ENCODE data around the gene TPM1. TPM values are rescaled to one million over a fixed set of nuclear protein-coding genes. Genes with fewer than 3 reads are reported as not detected.

Gene TPM1
- total RNA-seq, 1 experiment from 2014 or later, result 748 TPM

DNA sequence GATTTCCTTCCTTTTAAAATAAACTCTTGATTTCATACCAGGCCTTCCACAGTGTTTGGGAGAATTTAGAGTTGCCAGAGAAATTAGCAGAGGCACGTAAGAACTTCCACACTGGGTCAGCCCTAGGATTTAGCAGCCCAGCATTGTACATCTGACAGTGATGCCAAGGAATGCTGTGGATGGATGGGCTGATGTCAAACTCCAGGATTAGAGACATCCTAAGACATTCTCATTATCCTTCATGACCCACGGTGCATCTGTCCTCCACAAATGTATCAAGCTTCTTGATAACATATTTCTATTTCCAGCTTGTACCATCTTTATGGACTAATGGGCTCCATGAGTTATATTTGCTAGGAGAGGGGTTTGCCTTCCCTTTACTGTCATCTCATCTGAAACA lies 8.0 kb upstream of the TPM1 start:
- Mint-ChIP-seq H3K36me3 (ENCODE audit: insufficient read depth in 1 of 3, low read depth in 3 of 3) (peaks cover 0 to 4% (median 0%) of the 10 kb centered on the region in 3 experiments; a peak in 2 of 7 replicates), H3K27ac (no peak overlapping the region), H3K27me3 (ENCODE audit: low read depth) (no peaks in the 10 kb centered on the region), H3K9me3 (peaks cover 0 to 3% of the 10 kb centered on the region in 2 experiments; a peak in 1 of 5 replicates), H3K4me3 (no peak overlapping the region), H3K4me1 (peaks cover 31 to 42% of the 10 kb centered on the region in 2 experiments)
- H3K27me3 ChIP-seq (ENCODE audit: insufficient read depth, low read length), result no peaks in the 10 kb centered on the region
- no peak overlapping the region for H2BK12ac ChIP-seq (ENCODE audit: insufficient read length, low read depth, low read length)
- H3K79me1 ChIP-seq (ENCODE audit: insufficient read depth, low read depth, low read length, poor library complexity, severe bottlenecking), result no peaks in the 10 kb centered on the region
- no peak overlapping the region for H2AK5ac ChIP-seq (ENCODE audit: insufficient read length, low read length)
- no peak overlapping the region for H3K56ac ChIP-seq (ENCODE audit: insufficient read length, low read depth, low read length)
- no peak overlapping the region for H3K14ac ChIP-seq (ENCODE audit: insufficient read depth, low read length)
- no peak overlapping the region for H3K18ac ChIP-seq (ENCODE audit: insufficient read length, low read depth, low read length)
- no peaks in the 10 kb centered on the region for H3K79me2 ChIP-seq (ENCODE audit: insufficient read depth, low read length)
- H3K4ac ChIP-seq (ENCODE audit: low read depth, low read length), result no peak overlapping the region
- no peak overlapping the region for H3K4me2 ChIP-seq (ENCODE audit: insufficient read depth, insufficient read length, low read length)
- H2BK120ac ChIP-seq (ENCODE audit: low read depth, low read length, poor library complexity, severe bottlenecking), result no peak overlapping the region
- no peak overlapping the region for H3K23ac ChIP-seq (ENCODE audit: insufficient read length, low read depth, low read length)
- H3K4me1 ChIP-seq (ENCODE audit: insufficient read depth, low read length), result peaks cover 4% of the 10 kb centered on the region; the same call in 1 of the 2 replicates
- no peak overlapping the region for H4K91ac ChIP-seq (ENCODE audit: insufficient read length, low read depth, low read length)
- WGBS (ENCODE audit: extremely low coverage, insufficient read length, low lambda C conversion rate), result no CpG with 5 or more reads among the region's 2 CpGs
- H2BK20ac ChIP-seq (ENCODE audit: low read depth, low read length, poor library complexity, severe bottlenecking), result no peak overlapping the region
- no peaks in the 10 kb centered on the region for H3K23me2 ChIP-seq (ENCODE audit: insufficient read length, low read depth, low read length, poor library complexity, severe bottlenecking)
- H4K20me1 ChIP-seq (ENCODE audit: control insufficient read depth, insufficient read depth, insufficient read length), result no peaks in the 10 kb centered on the region
- H3K9ac ChIP-seq (ENCODE audit: extremely low read depth, insufficient read length, low read length), result no peak overlapping the region
- no peak for DNase-seq
- no peak overlapping the region for H2BK15ac ChIP-seq (ENCODE audit: low read depth, low read length)
- H4K5ac ChIP-seq (ENCODE audit: insufficient read length, low read depth, low read length), result no peak overlapping the region
- TF ChIP-seq, protein P1, sequence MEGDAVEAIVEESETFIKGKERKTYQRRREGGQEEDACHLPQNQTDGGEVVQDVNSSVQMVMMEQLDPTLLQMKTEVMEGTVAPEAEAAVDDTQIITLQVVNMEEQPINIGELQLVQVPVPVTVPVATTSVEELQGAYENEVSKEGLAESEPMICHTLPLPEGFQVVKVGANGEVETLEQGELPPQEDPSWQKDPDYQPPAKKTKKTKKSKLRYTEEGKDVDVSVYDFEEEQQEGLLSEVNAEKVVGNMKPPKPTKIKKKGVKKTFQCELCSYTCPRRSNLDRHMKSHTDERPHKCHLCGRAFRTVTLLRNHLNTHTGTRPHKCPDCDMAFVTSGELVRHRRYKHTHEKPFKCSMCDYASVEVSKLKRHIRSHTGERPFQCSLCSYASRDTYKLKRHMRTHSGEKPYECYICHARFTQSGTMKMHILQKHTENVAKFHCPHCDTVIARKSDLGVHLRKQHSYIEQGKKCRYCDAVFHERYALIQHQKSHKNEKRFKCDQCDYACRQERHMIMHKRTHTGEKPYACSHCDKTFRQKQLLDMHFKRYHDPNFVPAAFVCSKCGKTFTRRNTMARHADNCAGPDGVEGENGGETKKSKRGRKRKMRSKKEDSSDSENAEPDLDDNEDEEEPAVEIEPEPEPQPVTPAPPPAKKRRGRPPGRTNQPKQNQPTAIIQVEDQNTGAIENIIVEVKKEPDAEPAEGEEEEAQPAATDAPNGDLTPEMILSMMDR (conservative IDR thresholded peaks at IDR 0.05), result no peak
- no peak overlapping the region for H2AFZ ChIP-seq (ENCODE audit: low read length)
- H3K27ac ChIP-seq (ENCODE audit: insufficient read length, low read depth, low read length), result no peak overlapping the region
- no peak overlapping the region for H3T11ph ChIP-seq (ENCODE audit: low read length)
- no peak overlapping the region for H4K8ac ChIP-seq (replicated peaks; ENCODE audit: insufficient read length, low read depth, low read length)
- no peaks in the 10 kb centered on the region for H3K9me3 ChIP-seq (ENCODE audit: control insufficient read depth, low read depth, low read length)
- H2BK5ac ChIP-seq (ENCODE audit: insufficient read length, low read length), result no peak overlapping the region

All from H9 (cell line).